ENCODE measurements around the gene BLOC1S3.

The BLOC1S3 gene, protein sequence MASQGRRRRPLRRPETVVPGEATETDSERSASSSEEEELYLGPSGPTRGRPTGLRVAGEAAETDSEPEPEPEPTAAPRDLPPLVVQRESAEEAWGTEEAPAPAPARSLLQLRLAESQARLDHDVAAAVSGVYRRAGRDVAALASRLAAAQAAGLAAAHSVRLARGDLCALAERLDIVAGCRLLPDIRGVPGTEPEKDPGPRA

DNA sequence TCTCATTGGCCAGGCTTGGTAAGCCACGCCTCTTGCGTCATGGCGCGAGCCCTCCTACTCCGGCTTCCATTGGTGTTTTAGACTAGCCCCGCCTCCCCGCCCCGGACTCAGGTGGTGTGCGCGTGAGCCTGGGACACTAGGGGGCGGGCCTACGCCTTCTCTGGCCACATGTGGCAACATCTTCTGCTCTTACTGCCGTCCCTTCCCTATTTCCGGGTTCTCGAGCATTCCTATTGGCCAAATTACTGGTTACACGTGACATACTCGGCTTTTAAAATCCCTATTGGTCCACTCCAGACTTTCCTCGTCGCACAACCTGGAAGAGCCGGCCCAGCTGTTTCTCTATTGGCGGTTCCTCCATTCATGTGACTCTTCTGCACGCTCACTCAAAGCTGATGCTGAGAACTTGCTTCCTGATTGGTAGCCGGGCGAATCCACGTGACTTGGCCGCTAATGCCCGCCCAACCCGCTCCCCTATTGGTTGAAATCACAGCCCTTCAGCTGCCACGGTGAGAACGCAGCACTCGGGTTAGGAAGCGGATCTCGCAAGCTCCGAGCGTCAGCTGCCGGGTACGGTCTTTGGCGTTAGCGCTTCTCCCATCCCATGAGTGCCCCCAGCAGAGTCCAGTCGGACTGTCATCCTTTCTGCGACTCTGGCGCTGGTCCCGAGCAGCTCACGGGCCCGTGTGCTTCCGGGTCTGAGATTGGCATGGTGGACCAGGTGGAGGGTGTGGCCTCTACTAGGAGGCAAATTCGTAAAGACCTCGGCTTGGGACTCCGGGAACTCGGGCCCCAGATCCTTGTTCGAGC is at the start of gene BLOC1S3:
Gene BLOC1S3, plus strand, starts transcription at position 523 of the 810 bp plus-strand sequence. CDS start 513 bp downstream, outside the sequence.
- Mint-ChIP-seq H3K9me3 (no peaks in the 10 kb centered on the region), H3K27ac (peak within 1 kb of the TSS; percentile 83 to 97), H3K4me3 (peak within 1 kb of the TSS; percentile 86 to 87), H3K4me1 (peaks cover 40% of the 10 kb centered on the region), H3K27me3 (no peaks in the 10 kb centered on the region)
- ATAC-seq (peak; percentile 92), DNase-seq (peak; percentile 100)

DNA sequence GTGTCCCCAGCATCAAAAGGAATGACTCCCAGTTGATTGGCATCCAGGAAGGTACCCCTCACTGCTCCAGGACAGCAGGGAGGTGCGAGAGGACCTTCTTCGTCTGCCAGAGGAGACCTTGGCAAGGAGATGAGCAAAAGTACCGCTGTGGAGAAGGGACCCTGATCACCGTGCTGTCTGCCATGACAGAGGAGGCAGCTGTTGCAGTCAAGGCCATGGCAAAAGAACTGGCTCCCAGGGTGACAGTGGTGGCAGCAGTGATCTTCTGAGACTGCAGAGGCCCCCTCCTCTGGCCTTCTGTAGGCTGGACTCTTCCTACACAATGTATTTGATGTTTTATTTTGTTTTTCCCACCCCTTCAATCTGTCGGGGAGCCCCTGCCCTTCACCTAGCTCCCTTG is 49.8 kb upstream of the BLOC1S3 start:
- no peak overlapping the region for H3K4me3 Mint-ChIP-seq
- H3K4me1 Mint-ChIP-seq: peaks cover 34% of the 10 kb centered on the region
- H3K9me3 Mint-ChIP-seq: no peaks in the 10 kb centered on the region
- no peaks in the 10 kb centered on the region for H3K27me3 Mint-ChIP-seq
- ATAC-seq (no peak), DNase-seq (no peak)
- H3K27ac Mint-ChIP-seq: no peak overlapping the region

DNA sequence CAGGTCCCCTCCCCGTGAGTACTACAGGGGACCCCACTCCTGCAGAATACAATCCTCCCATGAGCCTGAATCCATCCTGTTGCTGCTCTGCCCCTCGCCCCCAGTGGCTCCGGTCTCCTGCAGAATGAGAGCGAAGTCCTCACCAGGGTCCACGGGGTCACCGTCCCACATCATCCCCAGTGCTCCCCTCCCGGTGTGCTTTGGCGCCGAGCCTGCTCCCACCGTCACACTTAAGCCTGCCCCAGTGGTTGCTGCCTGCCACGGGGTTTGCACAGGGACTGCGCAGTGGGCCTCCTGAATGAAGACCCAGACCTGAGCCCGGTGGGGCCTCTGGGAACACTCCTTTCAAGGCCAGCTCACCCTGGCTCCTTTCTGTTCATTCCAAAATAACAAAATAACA is 48.3 kb upstream of the BLOC1S3 start:
- H3K27me3 Mint-ChIP-seq: no peaks in the 10 kb centered on the region
- H3K4me3 Mint-ChIP-seq: no peak overlapping the region
- peaks cover 35% of the 10 kb centered on the region for H3K4me1 Mint-ChIP-seq
- ATAC-seq (no peak), DNase-seq (no peak)
- no peaks in the 10 kb centered on the region for H3K9me3 Mint-ChIP-seq
- H3K27ac Mint-ChIP-seq: no peak overlapping the region

DNA sequence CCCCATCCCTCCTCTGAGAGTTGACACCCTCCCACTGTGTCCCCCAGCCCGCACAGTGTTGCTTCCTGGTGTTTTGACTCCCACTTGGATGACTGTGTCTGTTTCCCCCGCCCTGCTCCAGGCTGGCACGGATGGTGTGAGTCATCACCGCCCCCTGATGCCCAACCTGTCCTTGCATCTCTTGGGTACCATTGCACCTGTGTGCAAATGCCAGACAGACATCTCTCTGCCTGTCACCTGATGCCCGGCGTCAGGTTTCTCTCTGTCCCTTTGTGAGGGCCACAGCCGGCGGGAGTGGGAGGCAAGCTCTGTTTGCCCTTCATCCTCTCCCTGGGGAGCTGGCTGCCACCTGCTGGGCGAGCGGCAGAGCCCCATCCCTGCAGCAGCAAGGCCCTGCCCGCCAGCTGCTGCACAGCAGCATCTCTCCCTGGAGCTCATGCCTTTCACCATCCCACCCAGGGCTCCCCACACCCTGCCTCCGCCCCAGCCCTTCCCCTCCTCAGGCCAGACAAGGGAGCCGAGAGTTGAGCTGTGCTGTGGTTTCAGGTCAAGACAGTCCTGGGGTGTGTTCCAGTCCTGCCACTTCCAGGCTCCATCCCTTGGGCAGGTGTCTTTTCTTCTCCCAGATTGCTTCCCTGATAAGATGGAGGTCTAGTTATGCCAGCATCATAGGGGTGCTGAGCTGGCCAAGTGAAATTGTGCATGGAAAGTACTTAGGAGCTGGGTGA is 47.5 kb upstream of the BLOC1S3 start:
- Mint-ChIP-seq H3K4me3 (no peak overlapping the region), H3K27me3 (no peaks in the 10 kb centered on the region), H3K27ac (peak overlapping the region in 1 of 2 donors; percentile 34), H3K9me3 (no peaks in the 10 kb centered on the region), H3K4me1 (peaks cover 27% of the 10 kb centered on the region)
- no peak for DNase-seq
- ATAC-seq: peak; percentile 34

DNA sequence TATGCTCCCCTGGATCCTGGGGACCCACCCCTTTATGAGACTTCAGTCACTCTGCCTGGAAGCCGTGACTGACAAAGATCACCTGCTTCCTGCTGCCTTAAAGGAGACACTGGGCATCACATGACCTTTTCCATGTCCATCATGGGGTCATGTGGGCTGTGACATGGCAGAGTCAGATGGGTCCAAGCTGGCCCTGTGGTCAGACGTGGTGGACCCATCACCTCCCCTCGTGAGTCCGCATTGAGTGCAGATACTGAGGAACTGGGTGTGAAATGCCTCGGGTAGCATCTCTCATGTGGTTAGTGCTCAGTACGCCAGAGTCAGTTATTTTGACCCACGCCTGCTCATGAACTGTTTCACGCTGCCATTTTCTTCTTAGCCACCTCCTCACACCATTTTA is 44.9 kb upstream of the BLOC1S3 start:
- H3K4me3 Mint-ChIP-seq: no peak overlapping the region
- no peaks in the 10 kb centered on the region for H3K27me3 Mint-ChIP-seq
- DNase-seq (no peak), ATAC-seq (no peak)
- H3K9me3 Mint-ChIP-seq: no peaks in the 10 kb centered on the region
- peaks cover 28% of the 10 kb centered on the region for H3K4me1 Mint-ChIP-seq
- H3K27ac Mint-ChIP-seq: no peak overlapping the region

DNA sequence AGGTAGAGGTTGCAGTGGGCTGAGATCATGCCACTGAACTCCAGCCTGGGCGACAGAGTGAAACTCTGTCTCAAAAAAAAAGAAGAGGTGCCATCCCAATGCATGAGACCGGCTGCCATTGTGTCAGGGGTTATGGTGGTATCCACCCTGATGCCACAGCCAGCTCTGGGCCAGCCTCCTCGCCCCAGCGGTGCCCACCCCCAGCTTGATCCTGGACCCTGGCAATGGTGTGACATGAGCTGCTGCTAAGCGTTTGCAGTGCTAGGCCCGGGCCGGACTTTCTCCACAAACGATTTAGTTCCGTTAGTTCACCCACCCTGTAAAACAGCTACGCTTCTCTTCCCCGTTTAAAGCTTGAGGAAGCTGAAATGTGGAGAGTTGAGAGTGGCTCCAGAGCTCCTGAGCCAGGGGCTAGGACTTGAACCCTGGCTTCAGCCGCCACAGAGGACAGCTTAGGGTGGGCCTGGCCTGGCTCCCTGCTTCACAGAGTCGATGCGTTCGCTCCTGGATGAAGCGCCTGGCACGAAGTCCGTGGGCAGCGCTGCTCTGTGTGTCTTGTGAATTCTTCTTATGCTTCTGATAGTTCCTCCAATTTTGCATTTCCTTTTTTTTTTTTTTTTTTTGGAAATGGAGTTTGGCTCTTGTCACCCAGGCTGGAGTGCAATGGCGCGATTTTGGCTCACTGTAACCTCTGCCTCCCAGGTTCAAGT is 43.3 kb upstream of the BLOC1S3 start:
- Mint-ChIP-seq H3K9me3 (no peaks in the 10 kb centered on the region), H3K4me3 (no peak overlapping the region), H3K27ac (no peak overlapping the region), H3K4me1 (peaks cover 25% of the 10 kb centered on the region), H3K27me3 (no peaks in the 10 kb centered on the region)
- ATAC-seq (no peak), DNase-seq (no peak)

DNA sequence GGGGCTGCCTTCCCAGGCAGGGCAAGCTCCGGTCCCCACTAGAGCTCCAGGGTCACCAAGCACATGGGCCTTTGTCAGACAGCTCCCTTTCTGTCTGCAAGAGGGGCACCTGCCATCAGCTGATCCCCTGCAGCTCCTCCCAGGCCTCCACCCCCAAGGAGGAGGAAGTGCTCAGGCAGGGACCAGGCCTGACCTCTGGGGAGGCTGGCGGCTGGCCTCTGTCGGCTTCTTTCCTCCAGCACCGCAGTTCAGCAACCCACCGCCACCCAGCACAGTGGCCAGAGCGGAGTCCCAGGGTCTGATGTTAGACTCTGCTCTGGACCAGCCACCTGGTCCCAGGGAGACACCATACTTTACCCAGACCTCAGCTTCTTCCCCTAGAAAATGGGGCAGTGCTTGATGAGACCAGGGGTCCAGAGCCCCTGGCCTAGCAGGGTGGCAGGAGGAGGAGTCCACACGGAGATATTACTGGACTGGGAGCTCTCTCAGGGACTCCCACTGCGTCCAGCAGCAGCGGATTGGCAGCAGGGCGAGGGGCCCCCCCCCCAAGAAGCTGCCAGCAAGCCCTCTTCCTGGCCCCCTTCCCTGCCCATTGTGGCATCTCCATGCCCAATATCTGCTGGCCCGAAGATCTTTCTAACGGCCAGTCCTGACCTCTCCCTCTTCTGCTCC is 41.9 kb upstream of the BLOC1S3 start:
- no peak for ATAC-seq
- no peak overlapping the region for H3K4me3 Mint-ChIP-seq
- DNase-seq: no peak
- H3K4me1 Mint-ChIP-seq: peaks cover 17% of the 10 kb centered on the region
- no peaks in the 10 kb centered on the region for H3K9me3 Mint-ChIP-seq
- peak overlapping the region in 1 of 2 donors; percentile 75 for H3K27ac Mint-ChIP-seq
- H3K27me3 Mint-ChIP-seq: no peaks in the 10 kb centered on the region

DNA sequence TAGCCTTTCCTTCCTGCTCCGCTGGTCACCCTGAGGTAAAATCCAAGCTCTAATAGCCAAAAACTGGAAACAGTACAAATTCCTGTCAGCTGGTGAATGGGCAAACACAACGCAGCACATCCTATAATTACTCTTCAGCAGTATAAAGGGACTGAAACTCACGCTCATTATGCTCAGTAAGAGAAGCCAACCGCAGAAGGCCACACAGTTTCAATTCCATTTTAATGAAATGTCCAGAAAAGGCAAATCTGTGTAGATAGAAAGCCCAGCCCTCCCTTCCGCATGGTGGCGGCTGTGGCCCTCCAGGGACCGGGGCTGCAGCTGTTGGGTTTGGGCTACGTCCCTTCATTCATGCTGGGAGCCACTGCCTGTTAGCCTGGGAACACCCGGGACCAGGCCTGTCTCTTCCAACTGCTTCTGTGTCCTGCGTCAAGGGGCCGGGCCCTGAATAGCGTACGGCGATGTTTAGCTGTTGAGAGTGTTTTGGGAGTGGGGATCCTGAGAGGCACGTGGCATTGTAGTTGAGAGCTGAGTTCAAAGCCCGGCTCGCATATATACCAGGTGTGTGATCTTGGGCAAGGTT is 41.3 kb upstream of the BLOC1S3 start:
- H3K9me3 Mint-ChIP-seq: no peaks in the 10 kb centered on the region
- ATAC-seq: no peak
- peak overlapping the region in 1 of 2 donors; percentile 75 for H3K27ac Mint-ChIP-seq
- no peaks in the 10 kb centered on the region for H3K27me3 Mint-ChIP-seq
- peaks cover 17% of the 10 kb centered on the region for H3K4me1 Mint-ChIP-seq
- H3K4me3 Mint-ChIP-seq: no peak overlapping the region
- no peak for DNase-seq

DNA sequence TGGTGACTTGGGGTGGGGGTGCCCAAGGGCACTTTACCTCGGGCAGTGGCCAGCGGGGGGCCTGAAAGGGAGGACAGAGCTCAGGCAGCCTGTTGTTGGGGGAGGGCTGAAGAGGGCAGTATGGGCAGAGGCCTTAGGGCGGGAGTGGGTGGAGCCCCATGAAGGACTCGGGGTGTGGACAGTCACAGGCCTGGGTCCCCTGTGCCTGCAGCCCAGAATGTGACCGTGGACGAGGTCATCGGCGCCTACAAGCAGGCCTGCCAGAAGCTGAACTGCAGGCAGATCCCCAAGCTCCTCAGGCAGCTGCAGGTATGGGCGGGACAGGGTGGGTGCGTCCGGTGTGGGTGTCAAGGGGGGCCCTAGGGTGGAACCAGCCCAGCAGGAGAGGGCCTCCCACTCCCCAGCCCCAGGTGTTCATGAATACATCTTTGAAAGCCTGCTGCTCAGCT is 40.3 kb upstream of the BLOC1S3 start:
- Mint-ChIP-seq H3K27me3 (no peaks in the 10 kb centered on the region), H3K4me1 (peaks cover 25% of the 10 kb centered on the region), H3K27ac (no peak overlapping the region), H3K9me3 (no peaks in the 10 kb centered on the region), H3K4me3 (no peak overlapping the region)
- DNase-seq (no peak), ATAC-seq (no peak)

DNA sequence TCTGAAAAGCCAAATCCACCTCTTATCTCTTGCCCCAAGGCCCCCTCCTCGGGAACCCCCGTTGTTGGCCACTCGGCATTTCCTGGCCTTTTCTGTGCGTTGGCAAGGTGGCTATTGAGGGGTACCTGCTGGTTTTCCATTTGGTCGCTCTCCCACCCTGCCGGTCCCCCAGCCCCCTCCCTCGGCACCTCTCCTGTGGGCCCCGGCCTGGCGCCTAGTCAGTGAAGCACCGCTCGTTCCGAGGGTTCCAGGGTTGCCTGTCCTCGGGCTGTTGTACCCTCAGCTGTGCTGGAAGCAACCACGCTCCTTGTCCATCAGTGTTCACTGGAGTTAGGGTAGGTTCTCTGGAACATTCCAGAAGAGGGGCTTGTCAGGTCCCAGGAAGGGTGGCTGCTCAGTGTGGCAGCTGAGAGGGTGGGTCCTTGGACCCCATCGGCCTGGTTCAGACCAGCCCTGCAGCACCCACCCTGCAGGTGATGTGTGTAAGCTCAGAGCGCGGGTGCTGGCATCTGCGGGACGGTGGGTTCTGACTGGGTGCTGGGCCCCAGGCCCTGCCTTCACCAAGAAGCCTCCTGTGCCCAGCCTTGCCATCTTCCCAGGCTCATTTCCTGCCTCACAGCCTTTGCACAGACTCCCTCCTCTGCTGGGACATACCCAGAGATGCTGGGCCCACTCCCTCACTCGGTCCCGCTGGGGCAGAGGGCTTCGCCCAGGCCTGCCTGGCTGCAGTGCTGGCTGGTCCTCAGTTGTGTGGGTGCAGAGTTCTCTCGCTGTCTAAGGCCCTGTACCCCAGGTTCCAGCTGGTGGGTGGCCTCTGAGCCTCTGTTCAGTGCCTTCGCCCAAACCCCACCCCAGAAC is 39.1 kb upstream of the BLOC1S3 start:
- H3K4me1 Mint-ChIP-seq: peaks cover 18% of the 10 kb centered on the region
- ATAC-seq: no peak
- no peak overlapping the region for H3K4me3 Mint-ChIP-seq
- H3K27me3 Mint-ChIP-seq: no peaks in the 10 kb centered on the region
- DNase-seq: no peak
- H3K27ac Mint-ChIP-seq: no peak overlapping the region
- no peaks in the 10 kb centered on the region for H3K9me3 Mint-ChIP-seq

DNA sequence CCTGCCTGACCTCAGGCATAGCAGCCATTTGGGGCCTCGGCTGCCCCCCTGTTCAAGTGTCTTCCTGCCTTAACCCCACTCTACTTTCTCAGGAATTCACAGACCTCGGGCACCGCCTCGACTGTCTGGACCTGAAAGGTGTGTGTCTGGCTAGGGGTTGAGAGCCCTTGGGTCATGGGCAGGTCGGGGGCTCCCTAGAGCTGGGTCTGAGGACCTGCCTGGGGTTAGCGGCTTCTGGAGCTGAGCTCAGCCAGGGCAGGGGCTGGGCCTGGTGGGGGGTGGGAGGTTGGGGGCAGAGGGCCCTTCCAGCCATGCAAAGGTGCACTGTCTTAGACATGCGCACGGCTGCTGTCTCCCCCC is 38.5 kb upstream of the BLOC1S3 start:
- ATAC-seq (no peak), DNase-seq (no peak)

DNA sequence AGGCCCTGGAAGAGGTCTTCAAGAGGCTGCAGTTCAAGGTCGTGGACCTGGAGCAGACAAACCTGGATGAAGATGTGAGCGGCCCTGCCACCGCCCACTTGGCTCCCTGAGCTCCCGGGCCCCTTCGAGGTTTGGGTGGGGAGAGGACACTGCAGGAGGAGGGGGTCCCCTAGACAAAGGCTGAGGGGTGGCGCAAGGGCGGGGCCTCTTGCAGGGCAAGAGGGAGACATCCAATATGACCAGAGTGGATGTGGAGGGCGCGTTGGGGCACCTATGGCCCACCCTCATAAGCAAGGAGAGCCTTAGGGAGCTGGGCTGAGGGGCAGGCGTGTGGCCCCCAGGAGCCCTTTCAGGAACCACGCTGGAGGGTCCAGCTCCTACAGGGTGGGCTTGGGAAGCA is 38.1 kb upstream of the BLOC1S3 start:
- no peaks in the 10 kb centered on the region for H3K9me3 Mint-ChIP-seq
- DNase-seq: no peak
- no peak overlapping the region for H3K4me3 Mint-ChIP-seq
- no peak for ATAC-seq
- no peaks in the 10 kb centered on the region for H3K27me3 Mint-ChIP-seq
- H3K27ac Mint-ChIP-seq: peak overlapping the region in 1 of 2 donors; percentile 34
- H3K4me1 Mint-ChIP-seq: peaks cover 18% of the 10 kb centered on the region

More for the DNA sequence above, 38.5 kb upstream of the BLOC1S3 start:
- H3K4me1 Mint-ChIP-seq: peaks cover 18% of the 10 kb centered on the region
- H3K4me3 Mint-ChIP-seq: no peak overlapping the region
- no peaks in the 10 kb centered on the region for H3K9me3 Mint-ChIP-seq
- H3K27ac Mint-ChIP-seq: no peak overlapping the region
- H3K27me3 Mint-ChIP-seq: no peaks in the 10 kb centered on the region

DNA sequence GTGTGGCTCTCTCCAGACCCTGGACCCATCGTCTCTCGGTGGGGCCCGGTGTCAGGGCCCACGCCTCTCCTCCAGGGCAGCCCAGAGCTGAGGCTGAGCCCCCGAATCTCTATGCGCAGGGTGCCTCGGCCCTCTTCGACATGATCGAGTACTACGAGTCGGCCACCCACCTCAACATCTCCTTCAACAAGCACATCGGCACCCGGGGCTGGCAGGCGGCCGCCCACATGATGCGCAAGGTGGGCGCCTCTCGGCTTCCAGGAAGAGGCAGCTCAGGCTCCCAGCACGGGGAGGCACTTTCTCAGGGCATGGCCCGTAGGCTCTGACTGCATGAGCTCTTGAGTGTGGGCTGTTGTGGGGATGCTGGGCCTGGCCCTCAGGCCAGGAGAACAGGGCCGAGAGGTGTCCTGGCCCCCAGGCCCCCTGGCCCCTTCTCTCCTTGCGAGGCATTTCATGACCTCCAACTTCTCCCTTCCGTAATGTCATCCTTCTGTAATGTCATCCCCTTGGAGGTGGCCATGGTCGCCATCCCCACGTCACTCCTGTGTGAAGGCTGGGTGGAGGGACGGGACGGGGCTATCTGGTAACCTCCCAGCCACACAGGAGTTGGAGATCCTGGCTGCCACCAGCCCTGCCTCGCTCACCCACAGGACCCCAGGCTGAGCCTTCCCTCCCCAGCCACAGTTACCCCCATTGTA is 37.2 kb upstream of the BLOC1S3 start:
- DNase-seq: no peak
- peaks cover 18% of the 10 kb centered on the region for H3K4me1 Mint-ChIP-seq
- no peak overlapping the region for H3K27ac Mint-ChIP-seq
- no peak for ATAC-seq
- no peak overlapping the region for H3K4me3 Mint-ChIP-seq
- no peaks in the 10 kb centered on the region for H3K9me3 Mint-ChIP-seq
- no peaks in the 10 kb centered on the region for H3K27me3 Mint-ChIP-seq
